Measurements from ENCODE around the gene YBEY. TPM values are rescaled to one million over a fixed set of nuclear protein-coding genes. Genes with fewer than 3 reads are reported as not detected.

Gene YBEY
- total RNA-seq, 1 experiment from 2014 or later = 18.8 TPM

- Histone ChIP-seq H3K27ac (ENCODE audit: low read depth, low read length, poor library complexity, severe bottlenecking) (peak overlapping the region; percentile 48), H3K4me1 (ENCODE audit: insufficient read depth, low read length, poor library complexity, severe bottlenecking) (peaks cover 18% of the 10 kb centered on the region), H3K36me3 (ENCODE audit: insufficient read depth, low read length, poor library complexity, severe bottlenecking) (peaks cover 32% of the 10 kb centered on the region), H3K4me3 (ENCODE audit: low read depth, low read length, poor library complexity, severe bottlenecking) (peak overlapping the region; percentile 28), H3K27me3 (replicated peaks; ENCODE audit: insufficient read depth, low read depth, low read length, poor library complexity) (no peaks in the 10 kb centered on the region), H3K9me3 (ENCODE audit: low read depth, low read length, poor library complexity, severe bottlenecking) (no peaks in the 10 kb centered on the region)
- intact Hi-C loops (cut with micrococcal nuclease; ENCODE audit: unreplicated experiment) = no loop called here
- TF ChIP-seq CTCF (conservative IDR thresholded peaks at IDR 0.05; ENCODE audit: low read depth, low read length) (no peak), EZH2 (IDR thresholded peaks at IDR 0.05; ENCODE audit: borderline replicate concordance, low read depth, low read length, poor library complexity, severe bottlenecking) (no peak)
- ChIA-PET POLR2A (ENCODE audit: low non-redundant PET) (no interaction called here), CTCF (no interaction called here)
- peak; percentile 24 for DNase-seq (ENCODE audit: low spot score)
- no TSS peak for BruUV-seq (replicated peaks)
Observed at GRCh38 chr21:46297338-46298271, 11.5 kb downstream of the YBEY start.

- peaks cover 33% of the 10 kb centered on the region for H3K36me3 ChIP-seq (ENCODE audit: insufficient read depth, low read length, poor library complexity, severe bottlenecking)
- intact Hi-C loops (cut with micrococcal nuclease; ENCODE audit: unreplicated experiment) = no loop called here
- H3K4me1 ChIP-seq (ENCODE audit: insufficient read depth, low read length, poor library complexity, severe bottlenecking) = peaks cover 18% of the 10 kb centered on the region
- ChIA-PET CTCF (no interaction called here), POLR2A (ENCODE audit: low non-redundant PET) (interaction anchor here (0.6 kb wide), 1 partner anchor 162 kb away, joined by 3 read pairs; no protein-coding TSS in a partner anchor)
- H3K27me3 ChIP-seq (replicated peaks; ENCODE audit: insufficient read depth, low read depth, low read length, poor library complexity) = no peaks in the 10 kb centered on the region
- H3K4me3 ChIP-seq (ENCODE audit: low read depth, low read length, poor library complexity, severe bottlenecking) = no peak overlapping the region
- BruUV-seq (replicated peaks) = no TSS peak
- no peaks in the 10 kb centered on the region for H3K9me3 ChIP-seq (ENCODE audit: low read depth, low read length, poor library complexity, severe bottlenecking)
- TF ChIP-seq EZH2 (IDR thresholded peaks at IDR 0.05; ENCODE audit: borderline replicate concordance, low read depth, low read length, poor library complexity, severe bottlenecking) (no peak), CTCF (conservative IDR thresholded peaks at IDR 0.05; ENCODE audit: low read depth, low read length) (no peak)
- H3K27ac ChIP-seq (ENCODE audit: low read depth, low read length, poor library complexity, severe bottlenecking) = no peak overlapping the region
- DNase-seq (ENCODE audit: low spot score) = no peak
Observed at GRCh38 chr21:46299167-46299566, 13.0 kb downstream of the YBEY start.

- BruUV-seq (replicated peaks) = no TSS peak
- Histone ChIP-seq H3K9me3 (ENCODE audit: low read depth, low read length, poor library complexity, severe bottlenecking) (no peaks in the 10 kb centered on the region), H3K27me3 (replicated peaks; ENCODE audit: insufficient read depth, low read depth, low read length, poor library complexity) (no peaks in the 10 kb centered on the region), H3K4me1 (ENCODE audit: insufficient read depth, low read length, poor library complexity, severe bottlenecking) (peaks cover 3% of the 10 kb centered on the region), H3K4me3 (ENCODE audit: low read depth, low read length, poor library complexity, severe bottlenecking) (no peak overlapping the region), H3K27ac (ENCODE audit: low read depth, low read length, poor library complexity, severe bottlenecking) (no peak overlapping the region), H3K36me3 (ENCODE audit: insufficient read depth, low read length, poor library complexity, severe bottlenecking) (peaks cover 49% of the 10 kb centered on the region)
- ChIA-PET CTCF (no interaction called here), POLR2A (ENCODE audit: low non-redundant PET) (interaction anchor here (0.6 kb wide), 1 partner anchor 12 kb away, joined by 3 read pairs; no protein-coding TSS in a partner anchor)
- intact Hi-C loops (cut with micrococcal nuclease; ENCODE audit: unreplicated experiment) = no loop called here
- no peak for DNase-seq (ENCODE audit: low spot score)
- no peak for TF ChIP-seq CTCF (conservative IDR thresholded peaks at IDR 0.05; ENCODE audit: low read depth, low read length)
- TF ChIP-seq EZH2 (IDR thresholded peaks at IDR 0.05; ENCODE audit: borderline replicate concordance, low read depth, low read length, poor library complexity, severe bottlenecking) = no peak
Observed at GRCh38 chr21:46301759-46302158, 15.6 kb downstream of the YBEY start.
